NOMO-1 treated with DMSO at 0.1 percent for 48 hours (cell line): ENCODE data around the gene SCOC.
A peak's percentile ranks its signal among the peaks of the same experiment; 100 is the strongest.

Experiments
- DNase-seq: peaks from one replicate; lab custom pipeline; 2025; ENCODE audit not compliant: unreplicated experiment; lab: John Stamatoyannopoulos, UW

SCOC gene

GRCh38 chr4:140373328-140374129 is at the start of gene SCOC:
Gene SCOC (plus strand): TSS chr4:140373646. CDS start chr4:140379171, 5,525 bp downstream.
- DNase-seq: peak; percentile 99

- peak; percentile 44 for DNase-seq
Measured at GRCh38 chr4:140326395-140326993, 47.0 kb upstream of the SCOC start.

GRCh38 chr4:140330311-140330900 is 43.0 kb upstream of the SCOC start:
- peak; percentile 44 for DNase-seq

- peak; percentile 45 for DNase-seq
Measured at GRCh38 chr4:140331245-140331644, 42.2 kb upstream of the SCOC start.

GRCh38 chr4:140331876-140332275 is 41.6 kb upstream of the SCOC start:
- no peak for DNase-seq

- no peak for DNase-seq
Measured at GRCh38 chr4:140332734-140333133, 40.7 kb upstream of the SCOC start.

GRCh38 chr4:140333523-140333922 is 39.9 kb upstream of the SCOC start:
- DNase-seq: no peak

- no peak for DNase-seq
Measured at GRCh38 chr4:140335076-140335475, 38.4 kb upstream of the SCOC start.

GRCh38 chr4:140336730-140337129 is 36.7 kb upstream of the SCOC start:
- DNase-seq: no peak

GRCh38 chr4:140342620-140343019 is 30.8 kb upstream of the SCOC start:
- no peak for DNase-seq

GRCh38 chr4:140343303-140343702 is 30.1 kb upstream of the SCOC start:
- no peak for DNase-seq

- no peak for DNase-seq
Measured at GRCh38 chr4:140344101-140344500, 29.3 kb upstream of the SCOC start.

GRCh38 chr4:140344621-140345020 is 28.8 kb upstream of the SCOC start:
- DNase-seq: no peak

- no peak for DNase-seq
Measured at GRCh38 chr4:140346136-140346535, 27.3 kb upstream of the SCOC start.

GRCh38 chr4:140349816-140350215 is 23.6 kb upstream of the SCOC start:
- no peak for DNase-seq

GRCh38 chr4:140351093-140352075 is 22.1 kb upstream of the SCOC start:
- DNase-seq: no peak

GRCh38 chr4:140353786-140354185 is 19.7 kb upstream of the SCOC start:
- DNase-seq: peak; percentile 1

GRCh38 chr4:140355288-140355687 is 18.2 kb upstream of the SCOC start:
- DNase-seq: no peak

- no peak for DNase-seq
Measured at GRCh38 chr4:140357868-140358267, 15.6 kb upstream of the SCOC start.

- DNase-seq: no peak
Measured at GRCh38 chr4:140358281-140358680, 15.2 kb upstream of the SCOC start.
